NT2/D1 (cell line): ENCODE data around the gene CRACDL.

Experiments used
- SUZ12 ChIP-seq: IDR thresholded peaks from 2 replicates; pipeline ENCODE4 v1.6.1; 2011; ENCODE audit not compliant: insufficient read length, insufficient read depth; ENCODE audit errors: extremely low read depth
- YY1 ChIP-seq: IDR thresholded peaks from 2 replicates; pipeline ENCODE4 v1.6.1; 2011; ENCODE audit not compliant: insufficient read length, insufficient read depth

DNA sequence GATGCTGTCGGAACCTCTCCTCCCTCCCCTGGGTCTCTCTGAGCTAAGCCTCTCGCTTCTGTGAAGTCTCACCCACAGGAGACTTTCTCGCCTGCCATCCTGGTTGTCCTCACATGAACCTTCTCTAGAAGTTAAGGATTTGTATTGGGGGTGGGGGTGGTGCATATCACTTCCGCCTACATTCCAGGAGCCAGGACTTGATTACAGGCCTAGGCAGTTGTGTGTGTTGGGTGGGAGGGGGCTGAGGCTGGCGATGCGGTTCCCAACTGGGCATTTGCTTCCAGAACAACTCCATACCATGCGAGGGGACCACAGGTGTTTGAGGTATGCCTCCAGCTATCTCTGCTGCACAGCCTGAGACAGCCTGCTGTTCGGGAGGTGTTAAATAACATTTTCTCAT lies 148.3 kb downstream of the CRACDL start:
- no peak for TF ChIP-seq YY1
- TF ChIP-seq SUZ12, result no peak
